ENCODE data around the gene SCIMP.
"Not testable (repeated sequence)": the region's sequence is repeated elsewhere in the genome, so short reads cannot be mapped to it uniquely, and the experiment has no call there.

DNA sequence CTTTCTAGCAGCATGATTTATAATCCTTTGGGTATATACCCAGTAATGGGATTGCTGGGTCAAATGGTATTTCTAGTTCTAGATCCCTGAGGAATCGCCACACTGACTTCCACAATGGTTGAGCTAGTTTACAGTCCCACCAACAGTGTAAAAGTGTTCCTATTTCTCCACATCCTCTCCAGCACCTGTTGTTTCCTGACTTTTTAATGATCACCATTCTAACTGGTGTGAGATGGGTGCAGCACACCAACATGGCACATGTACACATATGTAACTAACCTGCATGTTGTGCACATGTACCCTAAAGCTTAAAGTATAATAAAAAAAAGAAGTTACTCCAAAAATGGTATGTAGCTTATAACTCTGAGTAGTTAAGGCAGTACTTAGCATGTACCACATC is 74.0 kb downstream of the SCIMP start:
- TF ChIP-seq, protein P1, sequence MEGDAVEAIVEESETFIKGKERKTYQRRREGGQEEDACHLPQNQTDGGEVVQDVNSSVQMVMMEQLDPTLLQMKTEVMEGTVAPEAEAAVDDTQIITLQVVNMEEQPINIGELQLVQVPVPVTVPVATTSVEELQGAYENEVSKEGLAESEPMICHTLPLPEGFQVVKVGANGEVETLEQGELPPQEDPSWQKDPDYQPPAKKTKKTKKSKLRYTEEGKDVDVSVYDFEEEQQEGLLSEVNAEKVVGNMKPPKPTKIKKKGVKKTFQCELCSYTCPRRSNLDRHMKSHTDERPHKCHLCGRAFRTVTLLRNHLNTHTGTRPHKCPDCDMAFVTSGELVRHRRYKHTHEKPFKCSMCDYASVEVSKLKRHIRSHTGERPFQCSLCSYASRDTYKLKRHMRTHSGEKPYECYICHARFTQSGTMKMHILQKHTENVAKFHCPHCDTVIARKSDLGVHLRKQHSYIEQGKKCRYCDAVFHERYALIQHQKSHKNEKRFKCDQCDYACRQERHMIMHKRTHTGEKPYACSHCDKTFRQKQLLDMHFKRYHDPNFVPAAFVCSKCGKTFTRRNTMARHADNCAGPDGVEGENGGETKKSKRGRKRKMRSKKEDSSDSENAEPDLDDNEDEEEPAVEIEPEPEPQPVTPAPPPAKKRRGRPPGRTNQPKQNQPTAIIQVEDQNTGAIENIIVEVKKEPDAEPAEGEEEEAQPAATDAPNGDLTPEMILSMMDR (conservative IDR thresholded peaks at IDR 0.05) = not testable (repeated sequence)
- not testable (repeated sequence) for TF ChIP-seq EZH2 (IDR thresholded peaks at IDR 0.05; ENCODE audit: low read depth)
